BLaER1 treated with 17β-estradiol and CSF1 and Interleukin-3, amounts not matched to agents 10 nM and 100 nM (cell line): ENCODE data around the gene SLIT3.
"Not testable (repeated sequence)": the region's sequence is repeated elsewhere in the genome, so short reads cannot be mapped to it uniquely, and the experiment has no call there.

Experiments
- H3K27ac ChIP-seq, 11 experiments: shearing (Covaris generic); formaldehyde crosslinking; 2 replicates each; pipeline ENCODE4 v1.8.1; 2022
- H3K27me3 ChIP-seq, 11 experiments: shearing (Covaris generic); formaldehyde crosslinking; 2 replicates each; pipeline ENCODE4 v1.8.1; 2022
- H3K36me3 ChIP-seq, 11 experiments: shearing (Covaris generic); formaldehyde crosslinking; 2 replicates each; pipeline ENCODE4 v1.8.1; 2022
- H3K4me1 ChIP-seq, 10 experiments: shearing (Covaris generic); formaldehyde crosslinking; 2 replicates each; pipeline ENCODE4 v1.8.1; 2022
- H3K4me2 ChIP-seq, 11 experiments: shearing (Covaris generic); formaldehyde crosslinking; 2 replicates each; pipeline ENCODE4 v1.8.1; 2022
- H3K4me3 ChIP-seq, 10 experiments: shearing (Covaris generic); formaldehyde crosslinking; 2 replicates each; pipeline ENCODE4 v1.8.1; 2022
- H3K9ac ChIP-seq, 11 experiments: shearing (Covaris generic); formaldehyde crosslinking; 2 replicates each; pipeline ENCODE4 v1.8.1; 2022
- H3K9me3 ChIP-seq, 11 experiments: shearing (Covaris generic); formaldehyde crosslinking; replicated peaks in 1 of 11; 2 replicates each; pipeline ENCODE4 v1.8.1; 2022
- H4K20me1 ChIP-seq, 11 experiments: shearing (Covaris generic); formaldehyde crosslinking; 2 replicates each; pipeline ENCODE4 v1.8.1; 2022
- Cebpa-rat ChIP-seq, 11 experiments: shearing (Covaris generic); IDR thresholded peaks; 2 replicates each; pipeline ENCODE4 v1.8.1; 2022

The SLIT3 gene

GRCh38 chr5:169223595-169223953 is 77.4 kb downstream of the SLIT3 start:
- H3K4me2 ChIP-seq = no peak overlapping the region
- no peaks in the 10 kb centered on the region for H3K4me1 ChIP-seq
- no peaks in the 10 kb centered on the region for H4K20me1 ChIP-seq
- H3K27ac ChIP-seq = no peak overlapping the region
- no peak overlapping the region for H3K4me3 ChIP-seq
- TF ChIP-seq Cebpa-rat (IDR thresholded peaks at IDR 0.05) = no peak
- H3K9me3 ChIP-seq = no peaks in the 10 kb centered on the region
- no peaks in the 10 kb centered on the region for H3K27me3 ChIP-seq
- no peak overlapping the region for H3K9ac ChIP-seq
- no peaks in the 10 kb centered on the region for H3K36me3 ChIP-seq

- no peaks in the 10 kb centered on the region for H3K9me3 ChIP-seq
- H3K27me3 ChIP-seq = no peaks in the 10 kb centered on the region
- no peak overlapping the region for H3K4me3 ChIP-seq
- no peaks in the 10 kb centered on the region for H3K4me1 ChIP-seq
- H4K20me1 ChIP-seq = no peaks in the 10 kb centered on the region
- H3K36me3 ChIP-seq = no peaks in the 10 kb centered on the region
- H3K4me2 ChIP-seq = no peak overlapping the region
- no peak for TF ChIP-seq Cebpa-rat (IDR thresholded peaks at IDR 0.05)
- H3K9ac ChIP-seq = no peak overlapping the region
- H3K27ac ChIP-seq = no peak overlapping the region
Observed at GRCh38 chr5:169222934-169223594, 77.9 kb downstream of the SLIT3 start.

- Histone ChIP-seq H3K27ac (no peak overlapping the region), H3K9ac (no peak overlapping the region), H3K9me3 (no peaks in the 10 kb centered on the region), H3K4me3 (no peak overlapping the region), H3K36me3 (no peaks in the 10 kb centered on the region), H3K4me1 (no peaks in the 10 kb centered on the region), H4K20me1 (no peaks in the 10 kb centered on the region), H3K4me2 (no peak overlapping the region), H3K27me3 (no peaks in the 10 kb centered on the region)
- no peak for TF ChIP-seq Cebpa-rat (IDR thresholded peaks at IDR 0.05)
Observed at GRCh38 chr5:169221519-169221918, 79.4 kb downstream of the SLIT3 start.

- no peak for TF ChIP-seq Cebpa-rat (IDR thresholded peaks at IDR 0.05)
- Histone ChIP-seq H3K27me3 (no peaks in the 10 kb centered on the region), H3K27ac (no peak overlapping the region), H3K36me3 (no peaks in the 10 kb centered on the region), H3K9ac (no peak overlapping the region), H3K4me2 (no peak overlapping the region), H3K9me3 (no peaks in the 10 kb centered on the region), H3K4me1 (no peaks in the 10 kb centered on the region), H3K4me3 (no peak overlapping the region), H4K20me1 (no peaks in the 10 kb centered on the region)
Observed at GRCh38 chr5:169219961-169220360, 81.0 kb downstream of the SLIT3 start.

- no peak for TF ChIP-seq Cebpa-rat (IDR thresholded peaks at IDR 0.05)
- no peak overlapping the region for H3K9ac ChIP-seq
- no peak overlapping the region for H3K27ac ChIP-seq
- no peaks in the 10 kb centered on the region for H3K27me3 ChIP-seq
- no peaks in the 10 kb centered on the region for H4K20me1 ChIP-seq
- no peak overlapping the region for H3K4me3 ChIP-seq
- no peak overlapping the region for H3K4me2 ChIP-seq
- no peaks in the 10 kb centered on the region for H3K9me3 ChIP-seq
- no peaks in the 10 kb centered on the region for H3K36me3 ChIP-seq
- H3K4me1 ChIP-seq = no peaks in the 10 kb centered on the region
Observed at GRCh38 chr5:169219351-169219750, 81.6 kb downstream of the SLIT3 start.

GRCh38 chr5:169218861-169219260 is 82.1 kb downstream of the SLIT3 start:
- Histone ChIP-seq H3K9me3 (no peaks in the 10 kb centered on the region), H3K4me2 (no peak overlapping the region), H4K20me1 (no peaks in the 10 kb centered on the region), H3K4me3 (no peak overlapping the region), H3K9ac (no peak overlapping the region), H3K27ac (no peak overlapping the region), H3K36me3 (no peaks in the 10 kb centered on the region), H3K27me3 (no peaks in the 10 kb centered on the region), H3K4me1 (no peaks in the 10 kb centered on the region)
- no peak for TF ChIP-seq Cebpa-rat (IDR thresholded peaks at IDR 0.05)

GRCh38 chr5:169218176-169218575 is 82.8 kb downstream of the SLIT3 start:
- no peak for TF ChIP-seq Cebpa-rat (IDR thresholded peaks at IDR 0.05)
- Histone ChIP-seq H3K36me3 (no peaks in the 10 kb centered on the region), H3K9me3 (no peaks in the 10 kb centered on the region), H3K27ac (no peak overlapping the region), H3K4me3 (no peak overlapping the region), H3K4me2 (no peak overlapping the region), H3K9ac (no peak overlapping the region), H4K20me1 (no peaks in the 10 kb centered on the region), H3K4me1 (no peaks in the 10 kb centered on the region), H3K27me3 (no peaks in the 10 kb centered on the region)

GRCh38 chr5:169216866-169217265 is 84.1 kb downstream of the SLIT3 start:
- Histone ChIP-seq H3K36me3 (no peaks in the 10 kb centered on the region), H3K4me2 (no peak overlapping the region), H3K4me3 (no peak overlapping the region), H4K20me1 (no peaks in the 10 kb centered on the region), H3K9me3 (peaks cover 0 to 2% (median 0%) of the 10 kb centered on the region in 11 experiments; a peak in 3 of 22 replicates), H3K9ac (no peak overlapping the region), H3K27ac (no peak overlapping the region), H3K27me3 (no peaks in the 10 kb centered on the region), H3K4me1 (no peaks in the 10 kb centered on the region)
- TF ChIP-seq Cebpa-rat (IDR thresholded peaks at IDR 0.05) = no peak

- Histone ChIP-seq H3K9ac (no peak overlapping the region), H3K9me3 (peaks cover 0 to 20% (median 3%) of the 10 kb centered on the region in 11 experiments; a peak in 6 of 22 replicates), H3K27me3 (no peaks in the 10 kb centered on the region), H3K36me3 (no peaks in the 10 kb centered on the region), H3K4me1 (no peaks in the 10 kb centered on the region), H3K27ac (no peak overlapping the region), H3K4me2 (no peak overlapping the region), H4K20me1 (no peaks in the 10 kb centered on the region), H3K4me3 (no peak overlapping the region)
- no peak for TF ChIP-seq Cebpa-rat (IDR thresholded peaks at IDR 0.05)
Observed at GRCh38 chr5:169213479-169213878, 87.5 kb downstream of the SLIT3 start.

- not testable (repeated sequence) for H3K27me3 ChIP-seq, H3K4me2 ChIP-seq, H3K27ac ChIP-seq, H4K20me1 ChIP-seq, H3K4me3 ChIP-seq, H3K4me1 ChIP-seq, H3K36me3 ChIP-seq, H3K9ac ChIP-seq
- peaks cover 0 to 23% (median 6%) of the 10 kb centered on the region in 11 experiments; a peak in 6 of 22 replicates for H3K9me3 ChIP-seq
Observed at GRCh38 chr5:169211761-169212160, 89.2 kb downstream of the SLIT3 start.
